HG03060 (cell line): Measurements from ENCODE around the gene ITLN1.

Source experiments
- ATAC-seq: cut with Tn5 transposase; IDR thresholded peaks from one replicate; pipeline ENCODE4 v1.9.1; 2021; ENCODE audit warnings: low read depth, moderate number of reproducible peaks; ENCODE audit not compliant: unreplicated experiment

Gene ITLN1

DNA sequence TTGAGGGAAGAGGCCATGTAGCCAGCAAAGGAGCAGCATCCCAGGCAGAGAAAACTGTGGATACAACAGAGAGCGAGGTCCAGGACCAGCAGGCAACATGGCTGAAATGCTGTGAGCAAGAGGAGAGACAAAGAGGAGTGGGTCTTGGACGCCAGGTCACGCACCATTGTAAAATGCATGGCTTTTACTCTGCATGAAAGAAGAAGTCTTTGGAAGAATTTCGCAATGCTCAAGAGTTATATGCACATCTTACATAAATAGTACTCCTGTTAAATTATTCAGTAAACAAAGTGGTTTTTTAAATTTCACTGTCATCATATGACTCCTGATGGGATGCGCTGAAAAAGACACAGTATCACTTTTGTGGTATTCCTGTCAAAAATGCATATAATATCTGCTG is 25.8 kb downstream of the ITLN1 start:
- ATAC-seq = no peak

DNA sequence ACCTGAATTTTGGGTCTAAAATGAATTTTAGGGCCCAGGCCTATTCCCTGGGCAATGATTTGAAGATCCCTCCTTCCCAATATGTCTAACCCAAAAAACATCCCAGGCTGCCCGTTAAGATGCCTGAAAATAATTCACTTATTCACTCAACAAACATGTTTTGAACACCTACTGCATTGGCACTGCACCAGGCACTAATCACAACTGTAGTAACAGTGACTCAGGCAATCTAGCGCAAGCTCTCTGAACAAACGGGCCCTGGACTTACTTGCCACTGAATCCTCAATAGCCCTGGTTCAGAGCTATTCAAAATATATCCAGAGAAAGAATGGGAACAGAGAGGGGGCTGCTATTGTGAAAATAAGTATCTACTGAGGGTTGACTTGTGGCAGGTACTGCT is 26.5 kb downstream of the ITLN1 start:
- ATAC-seq = no peak

DNA sequence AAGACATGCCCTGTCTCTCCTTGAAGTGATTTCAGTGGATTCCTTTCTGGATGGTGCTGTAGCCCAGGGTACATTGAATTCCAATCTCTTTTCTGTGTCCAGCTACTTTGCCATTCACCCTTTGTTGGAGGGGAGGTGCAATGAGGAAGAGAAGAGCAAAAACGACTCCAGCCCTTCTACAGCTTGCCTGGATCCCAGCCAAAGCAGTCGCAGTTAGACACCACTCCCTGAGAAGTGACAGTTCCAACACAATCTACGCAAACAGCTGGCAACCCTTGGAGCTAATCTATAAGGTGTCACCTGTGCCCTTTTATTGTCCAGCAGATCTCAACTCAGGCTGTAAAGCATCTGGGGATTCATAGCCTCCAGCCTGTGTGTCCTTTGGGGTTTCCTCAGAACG is 26.9 kb downstream of the ITLN1 start:
- no peak for ATAC-seq

DNA sequence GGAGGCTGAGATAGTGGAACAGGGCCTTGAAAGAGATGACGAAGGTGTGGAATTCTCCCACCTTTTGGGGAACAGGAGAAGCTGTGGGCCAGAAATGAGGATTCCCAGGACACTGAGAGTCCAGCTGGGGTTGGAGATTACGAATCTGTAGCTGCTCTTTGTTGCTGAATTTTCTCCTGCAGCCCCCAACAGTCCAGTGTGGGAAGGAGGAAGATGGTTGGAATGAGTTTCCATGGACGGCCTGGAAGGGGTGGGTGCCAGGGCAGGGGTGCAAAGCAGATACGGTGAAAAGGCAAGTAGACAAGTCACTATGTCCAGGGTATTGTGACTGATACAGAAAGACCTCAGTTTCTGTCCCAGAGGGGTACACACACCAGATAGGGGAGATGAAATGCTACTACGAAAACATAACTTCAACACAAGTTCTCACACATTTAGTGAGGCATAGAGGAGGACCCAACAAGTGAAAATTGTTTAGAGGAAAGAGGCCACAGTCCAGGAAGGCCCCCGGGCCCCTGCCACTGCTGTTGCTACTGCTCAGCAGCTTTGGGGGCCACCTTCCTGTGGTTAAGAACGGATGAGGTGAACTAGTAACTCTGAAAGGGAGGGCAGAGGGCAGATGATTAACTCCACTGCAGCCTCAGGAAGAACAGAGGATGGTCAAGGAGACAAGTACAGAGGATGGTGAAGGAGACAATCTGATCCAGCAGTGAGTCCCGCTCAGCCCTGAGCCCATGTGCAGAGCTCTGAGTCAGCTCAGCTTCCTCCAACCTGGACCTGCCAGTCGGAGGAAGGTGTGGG is 29.6 kb downstream of the ITLN1 start:
- ATAC-seq = peak; percentile 55

DNA sequence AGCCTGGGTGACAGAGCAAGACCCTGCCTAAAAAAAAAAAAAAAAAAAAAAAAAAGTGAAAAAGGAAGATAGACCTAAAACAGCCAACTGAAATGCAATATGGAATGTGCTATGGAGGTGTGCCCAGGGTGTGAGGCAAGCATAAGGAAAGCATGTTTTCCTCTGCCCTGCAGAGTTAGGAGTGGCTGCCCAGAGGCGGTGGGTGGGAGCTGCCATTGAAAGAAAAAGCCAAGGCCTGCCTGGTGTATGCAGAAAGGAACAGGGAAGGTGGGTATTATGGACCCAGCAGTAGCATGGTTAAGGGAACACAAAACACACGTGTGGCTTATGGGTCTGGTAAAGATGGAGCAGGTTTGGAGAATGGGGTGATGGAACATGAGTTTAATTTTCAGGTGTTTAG is 31.2 kb downstream of the ITLN1 start:
- ATAC-seq = no peak

DNA sequence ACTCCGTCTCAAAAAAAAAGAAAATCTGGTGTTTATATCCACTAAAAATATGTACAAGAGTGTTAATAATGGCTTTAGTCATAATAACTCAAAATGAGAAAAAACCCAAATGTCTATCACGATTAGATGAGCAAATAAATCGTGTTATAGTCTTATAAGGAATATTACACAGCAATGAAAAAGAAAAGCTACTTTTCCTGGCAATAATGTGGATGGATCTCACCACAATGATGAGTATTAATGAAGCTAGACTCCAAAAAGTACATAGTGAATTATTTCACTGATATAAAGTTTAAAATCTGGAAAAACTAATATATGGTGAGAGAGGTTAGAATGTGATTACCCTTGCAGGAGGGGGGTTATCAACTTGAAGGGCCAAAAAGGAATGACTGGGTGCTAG is 32.0 kb downstream of the ITLN1 start:
- no peak for ATAC-seq

DNA sequence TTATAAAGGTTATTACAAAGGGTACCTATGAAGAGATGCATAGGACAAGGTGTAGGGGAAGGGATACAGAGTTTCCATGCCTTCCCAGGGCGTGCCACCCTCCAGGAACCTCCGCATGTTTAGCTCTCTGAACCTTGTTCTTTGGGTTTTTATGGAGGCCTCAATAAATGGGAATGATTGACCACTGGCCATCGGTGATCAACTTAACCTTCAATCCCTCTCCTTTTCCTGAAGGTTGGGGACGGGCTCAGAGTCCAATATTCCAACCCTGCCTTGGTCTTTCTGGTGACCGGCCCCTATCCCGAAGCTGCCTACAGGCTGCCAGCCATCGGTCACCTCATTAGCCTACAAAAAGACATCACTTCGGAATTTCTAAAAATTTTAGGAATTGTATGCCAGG is 34.0 kb downstream of the ITLN1 start:
- ATAC-seq = no peak

DNA sequence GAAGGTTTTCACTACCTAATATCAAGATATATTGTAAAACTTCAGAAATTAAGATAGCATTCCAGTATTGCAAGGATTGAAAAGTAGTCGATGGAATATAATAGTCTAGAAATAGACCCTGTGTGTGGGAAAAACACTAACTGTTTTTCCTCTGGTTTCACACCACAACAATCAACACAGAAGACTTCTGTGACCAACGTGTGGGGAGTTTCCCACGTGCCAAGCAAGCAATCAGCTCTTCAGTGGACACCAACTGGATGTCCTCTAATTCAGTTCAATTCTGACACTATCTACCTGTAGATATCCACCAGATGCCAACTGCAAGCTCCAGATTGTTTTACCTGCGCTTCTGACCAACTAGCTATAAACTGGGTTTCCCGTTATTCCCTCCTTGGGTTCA is 34.4 kb downstream of the ITLN1 start:
- no peak for ATAC-seq

DNA sequence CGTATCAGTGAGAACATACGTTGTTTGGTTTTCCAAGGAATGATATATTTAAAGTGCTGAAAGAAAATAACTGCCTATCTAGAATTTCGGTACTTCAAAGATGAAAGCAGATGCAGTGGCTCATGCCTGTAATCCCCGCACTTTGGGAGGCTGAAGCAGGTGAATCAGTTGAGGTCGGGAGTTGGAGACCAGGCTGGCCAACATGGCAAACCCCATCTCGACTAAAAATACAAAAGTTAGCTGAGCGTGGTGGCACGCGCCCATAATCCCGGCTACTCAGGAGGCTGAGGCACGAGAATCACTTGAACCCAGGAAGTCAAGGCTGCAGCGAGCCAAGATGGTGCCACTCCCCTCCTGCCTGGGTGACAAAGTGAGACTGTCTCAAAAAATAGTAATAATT is 38.7 kb downstream of the ITLN1 start:
- no peak for ATAC-seq

DNA sequence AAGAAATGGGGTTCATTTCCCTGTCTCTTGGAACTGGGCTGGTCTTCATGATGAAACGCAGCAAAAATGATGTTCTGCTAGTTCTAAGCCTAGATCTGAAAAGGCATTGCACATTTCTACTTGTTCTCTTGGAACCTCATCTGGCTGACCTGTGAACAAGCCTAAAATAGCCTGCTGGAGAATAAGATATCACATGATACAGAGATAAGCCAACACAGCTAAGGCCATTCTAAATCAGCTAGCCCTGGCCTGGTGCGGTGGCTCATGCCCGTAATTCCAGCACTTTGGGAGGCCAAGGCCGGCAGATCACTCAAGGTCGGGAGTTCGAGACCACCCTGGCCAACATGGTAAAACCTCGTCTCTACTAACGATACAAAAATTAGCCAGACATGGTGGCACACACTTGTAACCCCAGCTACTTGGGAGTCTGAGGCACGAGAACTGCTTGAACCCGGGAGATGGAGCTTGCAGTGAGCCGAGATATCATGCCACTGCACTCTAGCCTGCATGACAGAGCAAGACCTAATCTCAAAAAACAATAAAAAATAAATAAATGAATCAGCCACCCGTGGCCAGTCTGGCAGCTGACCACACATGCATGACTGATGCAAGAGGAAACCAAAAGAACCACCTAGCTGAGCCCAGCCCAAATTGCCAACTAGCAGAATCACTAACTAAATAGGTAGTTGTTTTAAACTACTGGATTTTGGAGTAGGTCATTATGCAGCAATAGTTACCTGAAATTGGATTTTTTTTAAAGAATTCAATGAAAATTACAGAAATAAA is 40.3 kb downstream of the ITLN1 start:
- no peak for ATAC-seq

DNA sequence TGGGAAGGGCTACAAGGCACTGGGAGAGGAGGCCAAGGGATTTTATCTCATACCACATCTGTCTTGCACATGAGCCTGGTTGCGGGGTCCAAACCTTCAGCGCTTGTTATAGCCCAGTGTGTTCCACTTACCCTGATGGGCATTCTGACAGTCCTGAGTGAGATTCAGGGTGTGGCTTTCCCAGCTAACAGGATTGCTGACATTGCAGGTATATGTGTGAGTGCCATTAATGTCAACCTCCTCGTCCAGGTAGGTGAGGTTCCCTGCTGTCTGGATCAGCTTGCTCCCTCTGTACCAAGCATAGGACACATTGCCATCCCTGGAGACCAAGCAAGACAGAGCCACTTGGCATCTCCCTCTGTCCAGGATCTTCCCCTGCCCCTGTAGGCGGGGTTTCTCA is 43.9 kb downstream of the ITLN1 start:
- no peak for ATAC-seq

DNA sequence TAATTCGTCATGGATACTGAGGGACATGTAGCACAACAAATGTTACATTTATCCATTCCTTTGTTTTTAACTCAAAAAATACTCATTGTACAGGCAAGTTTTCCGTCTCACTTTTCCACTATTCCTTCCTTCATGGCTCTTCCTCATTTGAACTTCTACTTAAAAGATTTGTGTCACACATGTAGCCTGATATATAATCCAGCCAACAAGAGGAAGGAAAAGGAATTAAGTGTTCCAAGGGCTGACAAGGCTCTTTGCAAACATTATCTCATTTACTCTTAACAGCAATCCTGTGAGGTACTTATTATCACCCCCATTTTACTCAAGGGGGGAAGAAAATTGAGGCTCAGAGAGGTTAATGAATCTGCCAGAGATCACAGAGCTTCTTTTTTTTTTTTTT is 45.2 kb downstream of the ITLN1 start:
- no peak for ATAC-seq

DNA sequence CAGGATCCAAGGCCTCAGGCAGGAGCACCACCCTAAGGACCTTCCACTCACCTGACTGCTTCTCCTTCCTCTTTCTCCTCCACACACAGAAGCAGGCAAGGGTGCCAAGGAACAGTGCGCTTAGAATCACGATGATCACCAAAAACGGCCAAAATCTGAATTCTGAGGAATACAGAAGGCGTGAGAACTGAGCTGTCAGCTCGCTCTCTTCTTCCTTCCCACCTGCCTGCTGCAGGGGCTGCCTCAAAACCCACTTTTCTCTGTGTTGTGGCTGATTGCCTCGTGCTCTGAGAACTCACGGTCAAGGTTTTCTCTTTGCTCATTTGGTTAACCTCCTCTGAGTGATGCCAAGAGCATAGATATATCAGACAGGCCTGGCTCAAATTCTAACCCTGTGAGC is 46.1 kb downstream of the ITLN1 start:
- ATAC-seq = no peak

DNA sequence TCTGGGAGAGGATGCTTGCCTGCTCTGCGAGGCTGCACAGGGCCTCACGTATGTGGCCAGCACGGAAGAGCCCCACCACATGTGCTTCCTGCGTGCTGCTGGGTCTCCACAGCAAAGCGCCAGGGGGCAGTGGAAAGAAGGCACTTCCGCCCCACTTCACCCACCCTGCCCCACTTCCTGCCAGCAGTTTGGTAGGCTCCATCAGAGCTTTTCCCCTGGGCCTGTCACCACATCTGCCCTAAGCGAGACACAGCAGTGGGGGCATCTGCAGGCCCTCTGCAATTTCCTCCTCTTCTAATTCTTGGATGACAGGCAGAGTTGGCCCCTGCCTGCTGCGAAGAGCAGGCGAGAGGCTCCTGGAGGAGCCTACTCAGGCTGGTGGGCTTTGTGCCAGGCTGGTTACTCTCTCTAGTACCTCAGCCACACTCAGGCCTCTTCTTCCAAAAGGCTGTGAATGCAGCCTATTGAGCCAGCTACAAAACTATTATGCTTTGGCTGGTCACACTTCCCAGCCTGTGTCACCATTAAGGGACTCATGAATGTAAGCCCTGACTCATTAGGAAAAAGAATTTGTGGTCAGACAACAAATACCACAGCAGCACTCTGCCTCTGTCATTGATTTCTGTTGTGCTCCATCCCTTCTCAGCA is 47.3 kb downstream of the ITLN1 start:
- ATAC-seq = peak; percentile 53

DNA sequence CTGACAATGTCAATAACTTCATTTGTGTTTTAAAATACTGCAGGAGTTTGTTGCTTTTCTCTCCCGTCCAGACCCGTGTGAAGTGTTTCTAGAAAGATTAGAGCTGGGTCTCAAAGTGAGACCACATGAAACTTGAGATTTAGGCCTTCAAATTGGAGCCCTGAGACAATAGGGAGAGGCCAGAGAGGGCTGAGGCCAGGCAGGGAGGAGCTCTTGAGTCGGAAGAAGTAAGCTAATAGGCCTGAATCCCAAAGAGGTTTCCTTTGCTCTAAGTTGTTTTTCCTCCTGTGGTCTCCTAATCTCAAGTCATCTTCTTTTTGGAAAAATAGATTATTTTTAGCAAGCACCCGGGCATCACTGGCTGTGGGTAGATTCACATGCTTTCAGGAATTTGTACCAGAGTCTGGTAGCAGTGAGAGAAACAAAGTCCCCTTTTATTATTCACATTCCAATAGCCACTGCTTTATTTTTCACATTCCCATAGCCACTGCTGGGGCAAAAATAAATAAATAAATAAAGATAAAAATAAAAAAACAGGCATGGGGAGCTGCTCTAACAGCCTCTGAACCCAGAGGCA is 47.9 kb downstream of the ITLN1 start:
- no peak for ATAC-seq

DNA sequence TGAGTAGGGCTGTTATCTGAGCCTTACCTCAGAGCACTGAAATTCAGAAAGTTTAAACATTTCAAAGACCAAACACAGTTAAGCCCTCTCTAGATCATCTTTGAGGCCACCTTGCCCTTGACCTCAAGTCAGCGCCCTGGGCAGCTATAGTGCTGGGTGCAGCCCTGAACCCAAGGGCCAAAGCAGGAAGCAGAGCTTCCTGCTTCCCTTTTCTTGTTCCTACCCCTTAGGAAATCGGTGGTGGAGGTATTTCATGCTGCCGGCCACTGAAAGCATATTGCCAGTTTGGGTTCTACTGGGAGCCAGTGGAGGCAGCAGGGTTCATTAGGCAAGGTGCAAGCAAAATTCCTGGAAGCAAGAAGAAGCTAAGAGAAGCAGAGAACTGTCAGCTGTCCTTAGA is 48.4 kb downstream of the ITLN1 start:
- ATAC-seq = no peak

DNA sequence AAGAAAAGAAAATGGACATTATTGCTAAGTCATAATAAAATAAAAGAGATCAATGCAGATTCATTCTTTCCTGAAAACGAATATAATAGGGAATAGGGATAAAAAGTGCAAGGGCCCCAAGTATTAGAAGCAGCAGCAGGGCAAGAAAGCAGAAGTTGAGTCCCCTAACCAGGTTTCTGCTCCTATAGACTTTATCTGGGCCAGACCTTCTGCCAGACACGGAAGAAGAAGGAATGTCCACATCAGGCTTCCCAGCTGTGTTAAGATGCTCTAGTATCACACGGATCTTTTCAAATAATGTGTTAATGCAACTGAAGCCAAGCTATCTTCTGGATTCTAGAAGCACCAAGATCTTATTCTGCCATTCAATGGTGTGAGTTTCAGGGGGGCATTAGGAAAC is 49.2 kb downstream of the ITLN1 start:
- no peak for ATAC-seq

DNA sequence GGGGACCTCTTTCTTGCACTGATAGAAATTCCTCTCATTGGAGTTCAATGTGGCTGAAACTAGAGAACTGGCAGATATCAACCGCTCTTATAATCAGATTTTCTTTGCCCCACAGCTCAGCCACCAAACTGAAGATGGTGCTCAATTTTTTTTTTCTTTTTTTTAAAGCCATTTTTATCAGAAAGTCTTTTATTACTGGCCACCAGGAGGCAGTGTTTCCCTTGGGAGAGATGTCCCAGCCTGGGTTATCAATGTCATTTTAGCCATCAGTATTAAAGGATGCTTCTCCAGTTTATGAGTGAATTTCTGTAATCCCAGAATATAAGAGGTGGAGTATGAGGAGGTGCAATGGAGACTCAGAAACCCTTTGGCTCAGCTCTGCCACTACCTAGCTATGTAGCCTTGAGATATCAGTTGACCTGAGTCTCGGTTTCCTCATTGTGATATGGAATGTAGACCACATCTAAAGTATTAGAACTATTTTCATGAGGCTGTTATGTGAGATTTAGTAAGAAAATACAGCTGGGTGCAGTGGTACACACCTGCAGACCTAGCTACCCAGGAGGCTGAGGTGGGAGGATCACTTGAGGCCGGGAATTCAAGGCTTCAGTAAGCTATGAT is 49.9 kb downstream of the ITLN1 start:
- ATAC-seq = no peak

DNA sequence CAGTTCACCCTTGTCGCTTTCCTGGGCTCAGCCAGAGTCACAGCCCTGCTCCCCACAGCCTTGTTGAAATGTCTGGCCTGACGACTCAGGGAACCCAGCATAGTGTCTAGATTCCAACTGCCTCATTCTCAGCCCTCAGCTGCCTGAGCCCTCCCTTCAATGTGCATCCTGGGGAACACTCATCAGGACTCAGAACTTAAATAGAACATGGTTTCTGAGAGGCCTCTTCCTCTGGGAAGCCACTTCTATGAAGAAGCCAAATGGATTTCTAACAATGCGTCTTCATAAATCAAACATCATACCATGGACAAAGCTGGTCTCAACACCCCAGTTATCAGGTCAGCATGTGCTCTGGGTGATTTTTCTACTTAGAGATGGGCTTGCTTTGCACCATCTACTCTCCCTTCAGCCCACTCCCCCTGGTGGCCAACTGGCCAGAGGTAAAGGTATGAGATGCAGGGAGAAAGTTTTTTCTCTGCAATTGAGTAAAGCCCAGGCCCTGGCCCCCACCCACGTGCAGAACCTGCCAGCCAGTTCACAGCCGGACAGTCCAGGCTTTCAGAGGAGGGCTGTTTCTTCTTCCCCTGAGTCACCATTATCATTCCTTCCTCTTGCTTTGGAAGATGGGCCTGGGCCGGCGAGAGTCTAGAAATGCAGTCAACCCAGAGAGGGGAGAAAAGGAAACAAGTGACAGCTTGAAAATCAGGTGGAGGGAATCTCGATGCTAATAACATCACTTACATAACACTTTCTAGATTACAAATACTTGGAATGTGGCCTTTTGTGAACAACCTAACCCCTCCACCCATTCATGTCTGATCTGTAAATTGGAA is 54.4 kb downstream of the ITLN1 start:
- no peak for ATAC-seq

DNA sequence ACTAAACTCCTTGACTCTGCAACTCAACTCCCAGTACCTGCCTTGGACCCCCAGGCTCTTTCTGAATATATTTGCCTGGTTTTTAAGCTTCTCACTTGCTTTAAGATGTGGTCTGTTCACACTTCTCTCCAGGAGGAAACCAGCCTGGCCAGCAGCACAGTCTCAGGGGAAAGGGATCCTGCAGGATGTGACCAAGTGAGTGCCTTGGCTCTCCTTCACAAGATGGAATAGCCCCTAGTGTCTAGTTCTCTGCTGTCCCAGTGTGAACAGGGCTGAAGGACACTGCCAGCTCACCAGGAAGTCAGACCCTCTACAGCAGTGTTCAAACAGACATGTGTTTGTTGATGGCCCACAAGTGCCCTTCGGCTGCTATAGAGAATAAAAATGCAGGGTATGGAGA is 55.2 kb downstream of the ITLN1 start:
- ATAC-seq = no peak
